MM.1S (cell line): Measurements from ENCODE around the gene TTLL11.

Experiments
- DNase-seq: peaks from one replicate; pipeline ENCODE4 v3.0.0-alpha.2; 2015
- H2AFZ ChIP-seq: fragments of 300-600 bp; sonication (generic); 2 replicates; pipeline ENCODE4 v1.6.0; 2016; ENCODE audit warnings: antibody characterized with exemption, low read length
- H3F3A ChIP-seq: fragments of 300-600 bp; sonication (generic); 2 replicates; pipeline ENCODE4 v1.6.1; 2016; ENCODE audit warnings: mild to moderate bottlenecking, antibody characterized with exemption, low read length, moderate library complexity, mixed read lengths; ENCODE audit not compliant: insufficient read depth
- H3K27ac ChIP-seq: fragments of 300-600 bp; sonication (generic); 2 replicates; pipeline ENCODE4 v1.5.1; 2016; ENCODE audit warnings: mild to moderate bottlenecking, low read length
- H3K27me3 ChIP-seq: fragments of 300-600 bp; sonication (generic); replicated peaks from 2 replicates; pipeline ENCODE4 v1.6.0; 2016; ENCODE audit warnings: low read length; ENCODE audit not compliant: insufficient read depth
- H3K36me3 ChIP-seq: fragments of 300-600 bp; sonication (generic); replicated peaks from 2 replicates; pipeline ENCODE4 v1.6.1; 2016; ENCODE audit warnings: mild to moderate bottlenecking, low read length, mixed read lengths; ENCODE audit not compliant: insufficient read depth
- H3K4me1 ChIP-seq: fragments of 300-600 bp; sonication (generic); 2 replicates; pipeline ENCODE4 v1.6.1; 2016; ENCODE audit warnings: low read length, mixed read lengths
- H3K4me2 ChIP-seq: fragments of 300-600 bp; sonication (generic); 2 replicates; pipeline ENCODE4 v1.6.0; 2016; ENCODE audit warnings: low read depth, low read length
- H3K4me3 ChIP-seq: fragments of 300-600 bp; sonication (generic); 2 replicates; pipeline ENCODE4 v1.5.1; 2016; ENCODE audit warnings: low read length, mixed read lengths
- H3K79me2 ChIP-seq: fragments of 300-600 bp; sonication (generic); 2 replicates; pipeline ENCODE4 v1.6.1; 2016; ENCODE audit warnings: mixed run types, low read length, mixed read lengths
- H3K9ac ChIP-seq: fragments of 300-600 bp; sonication (generic); 2 replicates; pipeline ENCODE4 v1.6.1; 2016; ENCODE audit warnings: low read length, mixed read lengths
- H3K9me2 ChIP-seq: fragments of 300-600 bp; sonication (generic); replicated peaks from 2 replicates; pipeline ENCODE4 v1.6.1; 2016; ENCODE audit warnings: mild to moderate bottlenecking, low read length, mixed read lengths; ENCODE audit not compliant: insufficient read depth
- H3K9me3 ChIP-seq: fragments of 300-600 bp; sonication (generic); replicated peaks from 2 replicates; pipeline ENCODE4 v1.6.1; 2016; ENCODE audit warnings: mild to moderate bottlenecking, low read length, mixed read lengths; ENCODE audit not compliant: insufficient read depth
- H4K20me1 ChIP-seq: fragments of 300-600 bp; sonication (generic); 2 replicates; pipeline ENCODE4 v1.6.1; 2016; ENCODE audit warnings: mild to moderate bottlenecking, low read length, moderate library complexity, mixed read lengths; ENCODE audit not compliant: insufficient read depth
- CTCF ChIP-seq: fragments of 300-600 bp; sonication (generic); IDR thresholded peaks from 2 replicates; pipeline ENCODE4 v1.5.1; 2016; ENCODE audit warnings: antibody characterized with exemption, low read length, mixed read lengths
- EZH2 ChIP-seq: fragments of 300-600 bp; sonication (generic); optimal IDR thresholded peaks from 2 replicates; pipeline ENCODE3; 2017; ENCODE audit warnings: low read depth, mild to moderate bottlenecking, antibody characterized with exemption, low read length, mixed read lengths
- EZH2phosphoT487 ChIP-seq: fragments of 300-600 bp; sonication (generic); IDR thresholded peaks from 2 replicates; pipeline ENCODE4 v1.6.1; 2018; ENCODE audit warnings: antibody characterized with exemption, low read length

The TTLL11 gene

GRCh38 chr9:122090287-122090883 is 2.7 kb downstream of the TTLL11 start:
- no peak overlapping the region for H3K4me3 ChIP-seq
- no peak overlapping the region for H2AFZ ChIP-seq
- H3F3A ChIP-seq: no peaks in the 10 kb centered on the region
- H3K9me2 ChIP-seq: no peaks in the 10 kb centered on the region
- H4K20me1 ChIP-seq: no peaks in the 10 kb centered on the region
- no peaks in the 10 kb centered on the region for H3K9me3 ChIP-seq
- no peak overlapping the region for H3K27ac ChIP-seq
- 0 out of 2 replicates have a peak, but pooled peaks cover 12% of the 10 kb centered on the region for H3K27me3 ChIP-seq
- H3K79me2 ChIP-seq: peaks cover 49% of the 10 kb centered on the region
- H3K4me2 ChIP-seq: no peak overlapping the region
- peaks cover 15% of the 10 kb centered on the region; the same call in 1 of the 2 replicates for H3K4me1 ChIP-seq
- no peak for DNase-seq
- TF ChIP-seq EZH2phosphoT487 (no peak), CTCF (no peak), EZH2 (no peak)
- H3K9ac ChIP-seq: no peak overlapping the region
- no peaks in the 10 kb centered on the region for H3K36me3 ChIP-seq

- Histone ChIP-seq H3K9ac (no peak overlapping the region), H3F3A (no peaks in the 10 kb centered on the region), H3K79me2 (peaks cover 58% of the 10 kb centered on the region), H3K9me2 (no peaks in the 10 kb centered on the region), H3K4me1 (peaks cover 9% of the 10 kb centered on the region; the same call in 1 of the 2 replicates), H3K9me3 (no peaks in the 10 kb centered on the region), H3K36me3 (no peaks in the 10 kb centered on the region), H2AFZ (no peak overlapping the region), H3K27me3 (0 out of 2 replicates have a peak, but pooled peaks cover 2% of the 10 kb centered on the region), H3K4me2 (no peak overlapping the region), H3K4me3 (no peak overlapping the region), H3K27ac (no peak overlapping the region), H4K20me1 (no peaks in the 10 kb centered on the region)
- DNase-seq: no peak
- TF ChIP-seq CTCF (no peak), EZH2 (no peak), EZH2phosphoT487 (no peak)
Measured at GRCh38 chr9:122088880-122089706, 4.0 kb downstream of the TTLL11 start.

DNA sequence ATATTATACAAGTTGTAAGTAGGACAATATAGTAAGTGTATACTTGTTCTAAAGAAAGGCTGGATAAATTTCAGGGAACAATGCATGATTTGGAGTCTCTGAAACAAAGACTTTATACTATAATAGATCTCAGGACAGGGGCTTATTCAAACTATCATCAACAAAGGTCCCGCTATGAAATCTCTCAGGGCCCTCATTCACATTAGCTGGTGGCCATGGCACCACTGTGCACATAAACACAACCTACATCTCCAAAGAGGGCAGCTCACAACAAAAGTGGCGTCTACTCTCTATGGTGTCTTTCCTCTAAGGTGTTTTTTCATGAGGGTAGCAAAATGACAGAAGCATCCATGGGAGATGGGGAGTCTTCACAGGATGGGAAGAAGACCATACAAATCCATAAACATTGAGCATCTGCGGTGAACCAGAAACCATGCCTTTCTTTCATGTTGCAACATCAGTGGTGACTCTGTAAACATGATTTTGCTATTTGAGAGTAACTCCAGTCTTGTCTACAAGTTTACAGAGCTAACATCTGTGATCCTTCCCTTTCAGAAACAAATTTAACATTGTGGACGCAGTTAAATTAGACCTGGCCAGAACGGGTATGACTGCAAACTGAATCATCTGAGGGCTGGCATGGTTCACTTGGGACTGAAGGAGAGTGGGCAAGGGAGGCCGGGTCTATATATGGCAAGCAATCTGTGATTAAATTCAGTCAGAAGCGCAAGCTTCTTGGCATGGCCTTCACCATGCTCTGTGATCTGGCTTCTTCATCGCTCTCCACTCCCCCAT is 5.5 kb downstream of the TTLL11 start:
- H3K27me3 ChIP-seq: no peaks in the 10 kb centered on the region
- H4K20me1 ChIP-seq: no peaks in the 10 kb centered on the region
- no peak overlapping the region for H2AFZ ChIP-seq
- no peaks in the 10 kb centered on the region for H3K9me2 ChIP-seq
- peaks cover 6% of the 10 kb centered on the region; the same call in 1 of the 2 replicates for H3K4me1 ChIP-seq
- H3K79me2 ChIP-seq: peaks cover 61% of the 10 kb centered on the region
- no peak overlapping the region for H3K27ac ChIP-seq
- TF ChIP-seq EZH2phosphoT487 (no peak), EZH2 (no peak), CTCF (no peak)
- H3K9me3 ChIP-seq: no peaks in the 10 kb centered on the region
- no peak for DNase-seq
- no peaks in the 10 kb centered on the region for H3F3A ChIP-seq
- no peak overlapping the region for H3K4me2 ChIP-seq
- no peak overlapping the region for H3K4me3 ChIP-seq
- no peaks in the 10 kb centered on the region for H3K36me3 ChIP-seq
- no peak overlapping the region for H3K9ac ChIP-seq
